ENCODE data around the gene KCNG4.
"Not testable (repeated sequence)": the region's sequence is repeated elsewhere in the genome, so short reads cannot be mapped to it uniquely, and the experiment has no call there.

Gene KCNG4

DNA sequence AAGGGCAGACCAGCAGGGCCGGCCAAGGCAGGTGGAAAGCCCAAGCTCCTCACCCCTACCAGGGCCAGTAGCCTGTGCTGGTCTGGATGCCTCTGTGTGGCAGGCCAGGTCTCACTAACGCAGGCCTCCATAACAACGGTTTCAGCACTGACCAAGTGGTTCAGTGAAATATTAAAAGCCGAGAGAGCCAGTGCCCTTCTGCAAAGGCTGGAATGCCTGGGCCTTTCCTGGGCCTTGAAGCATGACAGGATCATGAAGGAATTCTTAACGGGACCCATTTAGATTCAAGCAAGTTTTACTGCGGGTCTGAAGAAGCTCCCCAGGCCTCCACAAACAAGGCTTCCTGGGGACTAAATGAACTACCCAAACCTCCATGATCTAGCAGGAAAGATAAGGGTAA, 32.6 kb downstream of the KCNG4 start:
- H3K27ac ChIP-seq, result no peak overlapping the region
- TF ChIP-seq CTCF (conservative IDR thresholded peaks at IDR 0.05), result no peak
- TF ChIP-seq ZFX (IDR thresholded peaks at IDR 0.05), result no peak

- H3K27ac ChIP-seq, result no peak overlapping the region
- TF ChIP-seq CTCF (conservative IDR thresholded peaks at IDR 0.05) (no peak), ZFX (IDR thresholded peaks at IDR 0.05) (no peak)
Measured at GRCh38 chr16:84205976-84206691, 33.7 kb downstream of the KCNG4 start.

DNA sequence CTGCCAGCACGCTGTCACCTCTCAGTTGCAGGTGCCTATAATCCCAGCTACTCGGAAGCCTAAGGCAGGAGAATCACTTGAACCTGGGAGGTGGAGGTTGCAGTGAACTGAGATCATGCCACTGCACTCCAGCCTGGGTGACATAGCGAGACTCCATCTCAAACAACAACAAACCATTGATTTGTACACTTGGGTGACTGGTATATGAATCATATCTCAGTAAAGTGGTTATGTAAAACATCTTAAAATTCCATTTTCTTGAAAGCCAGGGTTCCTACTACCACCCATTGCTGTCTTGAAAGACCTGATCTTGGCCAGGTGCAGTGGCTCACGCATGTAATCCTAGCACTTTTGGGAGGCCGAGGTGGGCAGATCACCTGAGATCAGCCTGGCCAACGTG, 34.7 kb downstream of the KCNG4 start:
- H3K27ac ChIP-seq, result not testable (repeated sequence)

DNA sequence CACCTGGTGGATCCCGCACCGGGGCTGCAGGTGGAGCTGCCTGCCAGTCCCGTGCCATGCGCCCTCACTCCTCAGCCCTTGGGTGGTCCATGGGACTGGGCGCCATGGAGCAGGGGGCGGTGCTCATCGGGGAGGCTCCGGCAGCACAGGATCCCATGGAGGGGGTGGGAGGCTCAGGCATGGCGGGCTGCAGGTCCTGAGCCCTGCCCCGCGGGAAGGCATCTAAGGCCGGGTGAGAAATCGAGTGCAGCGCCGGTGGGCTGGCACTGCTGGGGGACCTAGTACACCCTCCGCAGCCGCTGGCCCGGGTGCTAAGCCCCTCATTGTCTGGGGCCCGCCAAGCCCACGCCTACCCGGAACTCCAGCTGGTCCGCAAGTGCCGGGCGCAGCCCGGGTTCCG, 35.3 kb downstream of the KCNG4 start:
- not testable (repeated sequence) for H3K27ac ChIP-seq

DNA sequence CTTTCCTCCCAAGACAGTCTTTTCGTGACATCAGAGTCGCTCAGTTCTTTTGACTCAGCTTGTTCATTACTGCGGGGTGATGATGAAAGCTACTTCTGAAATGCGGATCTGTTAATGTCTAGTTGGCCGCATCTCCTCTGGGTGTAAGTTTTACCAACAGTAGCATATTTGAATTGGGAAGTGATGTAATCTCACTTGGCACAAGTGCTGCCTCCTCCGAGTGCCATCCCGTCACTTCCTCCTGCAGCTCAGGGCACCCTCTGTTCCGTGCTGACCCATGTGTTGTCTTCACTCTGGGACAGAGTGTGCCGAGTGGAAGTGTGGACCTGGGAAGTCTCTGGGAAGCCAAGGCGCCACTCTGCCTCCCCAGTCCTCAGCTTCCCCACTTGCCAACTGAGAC, 40.0 kb downstream of the KCNG4 start:
- H3K27ac ChIP-seq, result peak overlapping the region; percentile 33
- TF ChIP-seq ZFX (IDR thresholded peaks at IDR 0.05) (no peak), CTCF (conservative IDR thresholded peaks at IDR 0.05) (no peak)

- peak overlapping the region; percentile 11; the same call in 1 of the 2 replicates for H3K27ac ChIP-seq
Measured at GRCh38 chr16:84199097-84199496, 40.7 kb downstream of the KCNG4 start.

DNA sequence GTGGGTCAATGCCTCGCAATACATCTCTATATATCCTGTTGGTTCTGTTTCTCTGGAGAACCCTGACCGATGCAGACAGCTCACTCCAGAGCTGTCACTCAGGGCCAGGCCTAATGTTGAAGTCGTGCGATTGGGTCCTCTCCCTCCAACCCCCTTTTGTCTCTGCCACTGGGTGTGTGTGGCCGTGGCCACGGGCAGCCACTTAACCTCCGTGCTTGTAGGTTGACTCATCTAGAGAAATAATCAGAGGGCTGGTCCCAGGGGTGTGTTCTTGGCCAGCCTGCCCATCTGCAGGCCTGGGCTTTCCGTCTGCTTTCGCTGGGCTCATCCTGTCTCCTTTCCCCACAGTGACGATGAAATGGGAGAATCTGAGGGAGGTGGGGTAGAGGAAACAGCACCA, 41.4 kb downstream of the KCNG4 start:
- H3K27ac ChIP-seq, result no peak overlapping the region
- TF ChIP-seq ZFX (IDR thresholded peaks at IDR 0.05) (no peak), CTCF (conservative IDR thresholded peaks at IDR 0.05) (no peak)

More at GRCh38 chr16:84199097-84199496, 40.7 kb downstream of the KCNG4 start:
- no peak for TF ChIP-seq ZFX (IDR thresholded peaks at IDR 0.05)
- no peak for TF ChIP-seq CTCF (conservative IDR thresholded peaks at IDR 0.05)

GRCh38 chr16:84197466-84198128, 42.2 kb downstream of the KCNG4 start:
- TF ChIP-seq CTCF (conservative IDR thresholded peaks at IDR 0.05) (no peak), ZFX (IDR thresholded peaks at IDR 0.05) (no peak)
- H3K27ac ChIP-seq, result no peak overlapping the region
